Mammary epithelial cell (primary cell): ENCODE data around the gene COL4A6.

Source experiments
- CTCF ChIP-seq, 2 donors: IDR thresholded peaks in 1 of 2; conservative IDR thresholded peaks in 1 of 2; 2 replicates each; pipeline ENCODE4 v1.5.1; 2011 to 2012; ENCODE audit warnings: inconsistent platforms in 2 of 2, low read length in 2 of 2, mild to moderate bottlenecking in 2 of 2, control low read depth in 1 of 2, low read depth in 1 of 2; ENCODE audit not compliant: insufficient read depth in 1 of 2; ENCODE audit errors: extremely low read depth in 1 of 2
- EZH2 ChIP-seq: IDR thresholded peaks from 2 replicates; pipeline ENCODE4 v1.6.1; 2012; ENCODE audit warnings: low read length, inconsistent platforms, borderline replicate concordance

DNA sequence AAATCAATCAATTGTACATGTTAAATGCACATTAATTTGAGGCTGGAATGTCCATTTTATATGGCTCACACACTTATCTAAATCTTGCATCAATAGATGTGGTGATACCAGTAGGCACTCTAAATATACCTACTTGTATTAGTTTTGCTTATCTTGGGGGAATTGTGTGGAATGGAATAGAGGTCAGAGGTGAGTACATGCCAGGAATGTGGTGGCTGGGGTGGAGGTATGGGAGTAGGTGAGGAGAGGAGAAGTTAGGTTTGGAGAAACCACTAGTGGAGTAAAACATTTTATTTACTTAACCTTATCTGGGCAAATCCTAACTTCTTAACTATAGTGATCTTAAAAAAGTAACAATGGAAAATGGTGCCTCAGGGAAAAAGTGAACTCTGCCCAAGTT lies 183.6 kb downstream of the COL4A6 start:
- TF ChIP-seq CTCF (conservative IDR thresholded peaks at IDR 0.05 in 1 of 2, IDR thresholded peaks at IDR 0.05 in 1 of 2; ENCODE audit: extremely low read depth in 1 of 2, insufficient read depth in 1 of 2, low read depth in 1 of 2, low read length in 2 of 2) (no peak), EZH2 (no peak)
